Suprapubic skin (tissue), 4 donors: Measurements from ENCODE around the gene AIFM3. TPM values are rescaled to one million over a fixed set of nuclear protein-coding genes. Genes with fewer than 3 reads are reported as not detected.

Experiments
- DNase-seq, 2 donors: peaks; one replicate each; pipeline ENCODE4 v3.0.0-alpha.2; 2019; ENCODE audit warnings: low spot score in 2 of 2
- H3K27ac ChIP-seq: fragments of 200-600 bp; sonication (generic); one replicate; pipeline ENCODE4 v1.5.1; 2019
- H3K27me3 ChIP-seq: fragments of 200-600 bp; sonication (generic); one replicate; pipeline ENCODE4 v1.5.1; 2019
- H3K36me3 ChIP-seq: fragments of 200-600 bp; sonication (generic); one replicate; pipeline ENCODE4 v1.5.1; 2019
- H3K4me1 ChIP-seq: fragments of 200-600 bp; sonication (generic); one replicate; pipeline ENCODE4 v1.5.1; 2019
- H3K4me3 ChIP-seq: fragments of 200-600 bp; sonication (generic); one replicate; pipeline ENCODE4 v1.5.1; 2019; ENCODE audit warnings: mild to moderate bottlenecking
- H3K9me3 ChIP-seq: fragments of 200-600 bp; sonication (generic); one replicate; pipeline ENCODE4 v1.5.1; 2019
- CTCF ChIP-seq, 2 donors: fragments of 200-600 bp in 1 of 2; fragments of 450-650 bp in 1 of 2; sonication (generic) in 1 of 2; IDR thresholded peaks; one replicate each; pipeline ENCODE4 v1.5.1; 2016 to 2019; ENCODE audit warnings: antibody characterized with exemption in 2 of 2, mild to moderate bottlenecking in 1 of 2, moderate library complexity in 1 of 2
- EP300 ChIP-seq: sonication (generic); formaldehyde crosslinking; IDR thresholded peaks from one replicate; pipeline ENCODE4 v1.6.1; 2017; ENCODE audit warnings: antibody characterized with exemption
- POLR2A ChIP-seq, 2 donors: fragments of 450-650 bp; IDR thresholded peaks; one replicate each; pipeline ENCODE4 v1.6.1; 2017; ENCODE audit warnings: antibody characterized with exemption in 2 of 2, mild to moderate bottlenecking in 2 of 2, moderate library complexity in 2 of 2
- POLR2AphosphoS5 ChIP-seq, 3 donors: sonication (generic); formaldehyde crosslinking; IDR thresholded peaks; one replicate each; pipeline ENCODE4 v1.6.1; 2017; ENCODE audit warnings: antibody characterized with exemption in 3 of 3
- WGBS: methylation state at CpG from one replicate; pipeline ENCODE4 v1.1.5; 2018; 5-methylcytosine and 5-hydroxymethylcytosine counted together
- total RNA-seq, 4 donors: library from RNA; depleted of rRNA; stranded (reverse); fragments of >200 nt; gene quantifications; one replicate each; pipeline ENCODE4 v1.1.0, GENCODE V29; 2016

AIFM3 gene
- total RNA-seq, 4 donors from 2014 or later, result 0.72 TPM; not detected in 3

- no peak for TF ChIP-seq CTCF (IDR thresholded peaks at IDR 0.05)
- TF ChIP-seq POLR2A (IDR thresholded peaks at IDR 0.05), result no peak
- no peak for TF ChIP-seq EP300
- no peak for TF ChIP-seq POLR2AphosphoS5 (IDR thresholded peaks at IDR 0.05)
- H3K36me3 ChIP-seq, result peaks cover 37% of the 10 kb centered on the region
- no peak overlapping the region for H3K27ac ChIP-seq
- H3K4me3 ChIP-seq, result no peak overlapping the region
- no peaks in the 10 kb centered on the region for H3K9me3 ChIP-seq
- WGBS, result 87% methylated on average over 13 of the region's 13 CpGs
- no peak for DNase-seq
- no peaks in the 10 kb centered on the region for H3K27me3 ChIP-seq
- H3K4me1 ChIP-seq, result peaks cover 47% of the 10 kb centered on the region
Measured at GRCh38 chr22:20952544-20953341, 14.3 kb upstream of the AIFM3 start.

GRCh38 chr22:20953342-20953608 is 13.8 kb upstream of the AIFM3 start:
- WGBS, result 72% methylated on average over 3 of the region's 3 CpGs
- Histone ChIP-seq H3K27ac (peak overlapping the region; percentile 48), H3K4me3 (no peak overlapping the region), H3K27me3 (no peaks in the 10 kb centered on the region), H3K4me1 (peaks cover 53% of the 10 kb centered on the region), H3K36me3 (peaks cover 37% of the 10 kb centered on the region), H3K9me3 (no peaks in the 10 kb centered on the region)
- no peak for DNase-seq
- TF ChIP-seq CTCF (IDR thresholded peaks at IDR 0.05) (no peak), POLR2A (IDR thresholded peaks at IDR 0.05) (no peak), EP300 (no peak)

DNA sequence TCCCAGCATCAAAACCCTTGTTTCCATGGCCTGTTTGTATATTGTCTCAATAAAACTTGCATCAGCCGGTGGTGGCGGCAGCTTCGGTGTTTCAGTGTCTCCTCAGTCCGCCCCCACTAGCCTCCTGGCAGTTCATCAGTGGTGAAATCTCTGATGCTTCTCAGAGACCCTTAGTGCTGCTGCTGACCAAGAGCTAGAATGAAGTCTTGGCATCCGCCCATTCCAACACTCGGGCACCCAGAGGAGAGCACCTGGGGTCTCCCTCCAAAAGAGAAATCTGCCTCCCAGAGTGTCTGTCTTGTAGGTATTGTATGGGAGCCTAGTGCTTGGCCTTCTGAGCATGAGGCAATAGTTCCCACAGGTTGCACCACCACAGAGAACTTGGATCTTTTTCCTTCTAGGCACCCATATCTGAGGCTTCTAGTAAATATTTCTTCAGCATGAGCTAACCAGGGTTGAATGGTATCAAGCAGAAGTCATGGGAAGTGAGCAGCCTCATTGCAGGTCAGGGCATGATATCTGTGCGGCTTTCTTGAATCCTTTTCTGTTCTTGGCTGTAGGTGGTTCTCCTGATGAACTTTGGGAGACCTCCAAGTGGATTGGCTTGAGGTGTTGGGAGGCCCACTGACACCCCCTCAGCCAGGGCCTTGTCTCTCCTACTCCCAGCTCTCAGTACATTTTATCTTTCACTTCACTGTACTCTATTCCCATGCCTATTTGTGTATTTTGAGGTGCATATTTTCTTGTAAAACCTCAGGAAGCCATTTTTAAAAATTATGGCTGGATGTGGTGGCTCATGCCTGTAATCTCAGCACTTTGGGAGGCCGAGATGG is 13.2 kb upstream of the AIFM3 start:
- H3K4me3 ChIP-seq, result no peak overlapping the region
- H3K27ac ChIP-seq, result peak overlapping the region; percentile 48
- no peaks in the 10 kb centered on the region for H3K27me3 ChIP-seq
- peaks cover 37% of the 10 kb centered on the region for H3K36me3 ChIP-seq
- TF ChIP-seq POLR2AphosphoS5 (IDR thresholded peaks at IDR 0.05), result no peak
- no peak for TF ChIP-seq EP300
- no peak for TF ChIP-seq POLR2A (IDR thresholded peaks at IDR 0.05)
- TF ChIP-seq CTCF (IDR thresholded peaks at IDR 0.05), result no peak
- peaks cover 55% of the 10 kb centered on the region for H3K4me1 ChIP-seq
- DNase-seq, result no peak
- 79% methylated on average over 8 of the region's 8 CpGs for WGBS
- no peaks in the 10 kb centered on the region for H3K9me3 ChIP-seq

GRCh38 chr22:20955548-20955947 is 11.5 kb upstream of the AIFM3 start:
- 83% methylated on average over 7 of the region's 7 CpGs for WGBS

More at GRCh38 chr22:20955548-20955947, 11.5 kb upstream of the AIFM3 start:
- Histone ChIP-seq H3K27ac (no peak overlapping the region), H3K36me3 (peaks cover 26% of the 10 kb centered on the region), H3K4me1 (peaks cover 52% of the 10 kb centered on the region), H3K4me3 (no peak overlapping the region), H3K27me3 (no peaks in the 10 kb centered on the region), H3K9me3 (no peaks in the 10 kb centered on the region)
- TF ChIP-seq EP300 (no peak), CTCF (IDR thresholded peaks at IDR 0.05) (no peak), POLR2A (IDR thresholded peaks at IDR 0.05) (no peak), POLR2AphosphoS5 (IDR thresholded peaks at IDR 0.05) (no peak)
- DNase-seq, result no peak
